Stimulated activated CD8-positive, alpha-beta memory T cell treated with anti-CD3 and anti-CD28 coated beads, Interleukin-15, amount 100 ng/mL, for 24 hours (primary cell): ENCODE results near the gene C14orf119.
A peak's percentile ranks its signal among the peaks of the same experiment; 100 is the strongest.

ENCODE experiments used
- DNase-seq: peaks from one replicate; pipeline ENCODE4 v3.0.0-alpha.2; 2020; ENCODE audit warnings: low read depth

C14orf119 gene

DNA sequence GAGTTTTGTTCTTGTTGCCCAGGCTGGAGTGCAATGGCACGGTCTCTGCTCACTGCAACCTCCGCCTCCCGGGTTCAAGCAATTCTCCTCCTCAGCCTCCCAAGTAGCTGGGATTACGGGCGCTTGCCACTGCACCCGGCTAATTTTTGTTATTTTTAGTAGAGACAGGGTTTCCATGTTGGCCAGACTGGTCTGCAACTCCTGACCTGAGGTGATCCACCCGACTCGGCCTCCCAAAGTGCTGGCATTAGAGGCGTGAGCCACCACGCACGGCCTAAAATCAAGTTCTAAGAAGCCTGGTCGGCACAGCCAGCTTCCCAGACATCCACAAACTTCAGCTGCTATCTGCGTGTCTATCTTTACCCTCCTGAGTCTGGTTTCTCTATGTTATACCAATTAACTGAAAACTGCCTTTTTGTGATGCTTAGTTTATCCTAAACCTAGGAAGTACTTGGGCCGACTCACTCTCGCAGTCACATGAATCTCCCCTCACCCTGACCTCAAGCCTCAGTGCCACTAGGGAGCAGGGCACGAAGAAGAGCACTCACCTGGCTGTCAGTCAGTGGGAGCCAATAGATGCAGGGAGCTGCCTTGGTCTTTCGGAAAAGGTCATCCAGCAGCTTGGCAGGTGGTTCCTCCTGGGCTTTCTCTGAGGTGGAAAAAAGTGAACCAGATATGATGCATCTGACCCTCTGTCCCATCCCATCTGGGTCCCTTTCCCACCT lies 34.6 kb upstream of the C14orf119 start:
- no peak for DNase-seq

DNA sequence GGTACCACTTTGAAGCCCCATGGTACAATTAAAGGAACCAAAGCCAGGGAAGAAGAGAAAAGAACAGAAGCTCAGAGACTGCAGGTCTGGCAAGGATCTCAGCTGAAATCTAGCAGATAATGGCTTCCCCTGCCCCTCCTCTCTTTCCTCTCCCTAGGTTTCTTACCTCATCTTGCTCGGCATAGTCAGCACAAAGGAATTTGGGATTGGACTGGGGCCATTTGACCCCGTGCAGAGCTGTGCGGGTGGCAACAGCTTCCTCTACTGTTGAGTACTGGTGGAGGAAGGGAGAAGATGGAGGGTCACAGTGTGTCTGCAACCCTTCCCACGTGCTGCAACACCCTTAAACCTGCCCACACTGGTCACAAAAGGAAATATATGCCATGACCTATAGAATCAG lies 33.3 kb upstream of the C14orf119 start:
- DNase-seq = no peak

DNA sequence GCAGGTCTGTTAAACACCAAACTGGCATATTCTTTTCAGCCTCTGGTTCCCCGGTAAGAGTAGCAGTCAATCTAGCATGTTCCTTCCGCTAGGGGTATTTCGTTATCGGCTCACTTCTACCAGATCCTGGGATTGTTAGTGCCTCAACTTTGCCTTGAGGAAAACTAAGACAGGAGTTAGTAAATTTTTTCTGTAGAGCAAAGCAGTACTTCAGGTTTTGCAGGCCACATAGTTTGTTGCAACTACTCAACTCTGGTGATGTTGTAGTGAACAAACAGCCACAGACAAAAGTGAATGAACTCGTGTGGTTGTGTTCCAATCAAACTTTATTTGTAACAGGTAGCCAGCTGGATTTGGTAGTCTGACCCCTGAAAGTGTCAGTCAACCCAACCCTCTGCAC lies 31.7 kb upstream of the C14orf119 start:
- DNase-seq = no peak

DNA sequence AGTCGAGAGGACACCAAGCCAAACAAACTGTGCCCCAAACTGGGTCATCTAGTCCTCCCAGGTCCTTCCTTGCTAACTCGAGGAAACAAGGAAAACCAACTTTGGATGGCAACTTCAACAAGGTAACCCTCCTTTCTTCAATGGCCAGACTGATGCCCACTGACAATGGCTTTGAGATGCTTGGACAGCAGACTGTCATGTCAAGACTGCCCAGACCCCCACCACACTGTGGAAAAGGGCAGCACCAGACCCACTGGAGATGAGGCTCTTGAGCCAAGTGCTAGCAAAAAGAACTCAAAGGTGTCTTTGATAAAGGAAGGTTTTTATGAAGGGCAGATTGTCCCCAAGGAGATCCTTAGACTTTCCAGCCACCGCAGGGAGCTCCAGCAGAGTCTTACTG lies 28.9 kb upstream of the C14orf119 start:
- DNase-seq = no peak

DNA sequence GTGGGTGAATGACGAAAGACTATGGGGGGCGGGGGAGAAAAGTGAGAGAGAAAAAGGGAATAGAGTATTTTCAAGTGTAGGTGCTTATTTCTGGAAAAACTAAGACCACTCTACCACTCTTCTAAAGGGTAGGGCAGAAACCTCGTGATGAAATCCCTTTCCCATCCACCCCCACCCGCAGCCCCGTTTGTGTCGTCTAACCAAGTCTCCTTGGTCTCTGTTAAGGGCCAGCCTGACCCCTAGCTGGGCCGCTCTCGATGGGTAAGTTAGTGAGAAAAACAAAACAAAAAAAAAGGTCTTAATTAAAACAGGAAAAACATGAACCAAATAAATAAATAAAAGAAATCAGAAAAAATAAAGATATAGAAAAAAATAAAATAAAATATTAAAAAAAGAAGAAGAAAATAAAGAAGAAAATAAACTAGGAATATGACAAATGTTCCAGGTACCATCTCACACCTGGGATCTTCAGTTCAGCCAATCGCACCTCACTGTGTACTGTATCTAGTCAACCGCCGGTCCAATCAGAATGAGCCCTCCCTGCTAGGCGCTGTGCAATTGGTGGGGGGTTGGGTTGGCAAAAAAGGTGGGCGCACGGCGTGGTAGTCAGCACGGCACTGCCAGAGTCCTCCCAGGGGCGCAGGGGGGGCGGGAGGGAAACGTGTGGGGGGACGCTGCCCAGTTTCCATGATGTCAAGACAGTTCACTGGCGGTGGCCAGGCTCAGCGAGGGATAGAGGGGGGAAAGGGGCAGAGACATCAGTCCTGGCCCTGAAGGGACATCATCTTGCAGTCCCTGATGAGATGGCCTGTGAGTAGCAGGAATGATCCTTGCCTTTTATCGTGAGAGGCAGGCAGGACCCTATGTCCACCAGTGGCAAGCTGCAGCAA lies 28.2 kb upstream of the C14orf119 start:
- DNase-seq = no peak

DNA sequence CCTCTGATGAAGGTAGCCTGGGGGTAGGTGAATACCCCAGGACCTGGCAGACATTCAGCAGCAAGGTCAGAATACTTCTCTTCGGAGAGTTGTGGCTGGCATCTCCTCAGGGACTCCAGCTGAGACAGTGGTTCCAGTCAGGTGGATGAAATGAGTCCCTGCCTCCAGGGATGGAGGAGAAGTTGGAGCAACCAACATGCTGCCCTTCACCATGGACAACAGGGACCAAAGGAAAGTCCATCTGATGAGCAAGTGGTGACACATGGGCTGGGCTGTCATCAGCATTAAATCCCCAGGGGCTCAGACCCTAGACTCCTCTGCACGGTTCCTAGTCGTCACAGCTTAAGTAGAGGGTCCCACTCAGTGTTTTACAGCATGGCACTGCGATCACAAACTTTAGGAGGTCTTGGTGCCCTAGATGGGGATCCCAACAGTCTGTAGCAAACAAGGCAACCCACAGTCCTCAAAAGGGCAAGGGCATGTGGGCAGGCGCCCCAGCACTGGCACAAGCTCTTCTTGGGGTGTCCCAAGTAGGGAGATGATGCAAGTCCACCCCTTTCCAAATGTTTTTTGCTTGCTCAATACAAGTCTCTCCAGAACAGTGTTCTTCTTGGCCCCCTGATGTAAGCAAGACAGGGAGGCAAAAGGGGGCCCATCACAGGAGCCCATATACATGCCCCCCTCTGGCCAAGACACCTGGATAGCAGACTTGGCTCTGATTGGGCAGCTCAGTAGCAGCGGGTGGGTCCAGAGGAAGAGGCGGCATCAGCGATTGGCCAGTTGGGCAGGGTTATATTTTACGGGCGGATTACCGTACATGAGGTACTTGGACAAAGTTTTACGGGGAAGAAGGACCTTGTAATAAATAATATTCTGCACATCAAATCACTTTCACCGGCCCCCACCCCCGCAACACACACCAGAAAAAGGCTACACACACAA lies 27.2 kb upstream of the C14orf119 start:
- no peak for DNase-seq

DNA sequence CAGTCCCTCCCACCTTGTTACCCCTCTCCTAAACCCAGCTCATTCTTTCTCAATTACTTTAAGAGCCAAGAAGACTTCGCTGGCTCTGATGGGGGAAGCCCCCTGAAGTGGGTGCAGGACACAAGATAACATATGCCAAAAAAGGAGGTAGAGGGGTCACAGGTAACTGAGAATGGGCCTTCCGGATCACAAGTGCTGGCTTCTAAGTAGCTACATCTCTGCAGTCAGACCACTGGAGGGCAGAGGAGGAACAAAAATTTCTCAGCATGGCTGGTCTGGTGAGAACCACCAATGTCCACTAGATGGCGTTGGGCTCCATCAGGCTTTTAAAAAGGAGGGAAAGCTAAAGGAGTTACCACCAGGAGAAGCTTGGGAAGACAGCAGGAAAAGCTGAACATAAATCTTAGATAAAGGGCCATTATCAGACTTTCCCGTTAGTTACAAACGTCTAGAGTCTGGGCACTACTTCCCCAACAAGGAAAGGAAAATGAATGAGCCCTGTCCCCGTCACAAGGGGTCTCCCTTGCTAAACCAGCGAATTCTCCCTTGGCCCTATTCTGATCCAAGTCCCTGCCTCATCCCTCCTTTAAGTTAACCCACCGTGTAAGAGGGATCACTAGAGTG lies 26.4 kb upstream of the C14orf119 start:
- no peak for DNase-seq

DNA sequence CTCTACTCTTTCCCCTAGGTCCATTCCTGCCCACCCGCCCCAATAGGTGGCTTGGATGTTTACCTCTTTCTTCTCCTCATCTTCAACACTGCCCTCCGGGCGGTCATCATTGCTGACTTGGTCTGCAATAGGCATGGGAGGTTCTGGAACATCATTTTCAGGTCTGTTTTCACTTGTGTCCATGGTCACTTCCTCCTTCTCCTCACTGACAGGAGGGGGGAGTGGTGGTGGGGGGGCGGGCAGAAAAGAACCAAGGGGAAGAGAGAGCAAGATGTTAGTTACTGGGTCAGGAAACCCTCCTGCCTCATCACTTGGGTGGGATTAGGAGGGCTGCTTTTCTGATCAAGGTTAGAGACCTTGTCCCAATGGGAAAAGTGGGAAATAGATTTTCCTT lies 25.9 kb upstream of the C14orf119 start:
- DNase-seq = no peak

DNA sequence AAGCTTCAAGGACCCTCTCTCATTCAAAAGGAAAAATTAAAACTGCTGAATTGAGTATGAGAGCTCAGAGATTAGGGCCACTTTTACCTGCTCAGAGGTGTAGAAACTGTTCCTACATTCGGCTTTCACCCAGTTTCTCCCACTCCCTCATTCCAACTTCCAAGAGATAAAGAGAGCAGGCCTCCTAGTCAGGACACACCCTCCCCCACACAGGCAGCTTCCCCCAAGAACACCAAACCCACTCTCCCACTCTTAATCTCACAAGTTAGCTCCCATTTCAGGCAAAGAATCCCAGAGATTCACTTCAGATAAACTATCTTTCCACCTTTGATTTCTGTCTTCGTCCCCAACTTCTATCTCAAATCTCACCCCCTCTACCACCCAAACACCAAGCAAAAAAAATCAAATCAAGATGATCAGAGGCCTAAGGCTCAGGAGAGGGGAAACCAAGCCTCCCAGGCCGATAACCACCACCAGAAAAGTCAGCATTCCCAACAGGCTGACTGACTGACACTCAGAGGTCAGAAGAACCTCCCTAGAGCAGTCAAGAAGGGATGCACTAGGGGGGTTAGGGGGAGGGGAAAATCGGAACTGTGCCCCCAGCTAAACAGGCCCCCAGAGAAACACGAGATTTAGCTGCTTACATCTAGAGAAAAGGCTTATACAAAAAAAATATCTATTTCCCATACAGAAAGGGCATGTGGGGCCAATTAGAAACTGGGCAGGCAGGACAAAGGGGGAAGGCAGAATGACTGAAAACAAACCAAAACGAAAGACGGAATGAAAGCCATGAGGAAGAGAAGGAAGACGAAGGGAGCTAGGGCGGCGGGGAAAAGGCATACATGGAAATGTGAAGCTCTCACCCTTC lies 24.8 kb upstream of the C14orf119 start:
- no peak for DNase-seq

DNA sequence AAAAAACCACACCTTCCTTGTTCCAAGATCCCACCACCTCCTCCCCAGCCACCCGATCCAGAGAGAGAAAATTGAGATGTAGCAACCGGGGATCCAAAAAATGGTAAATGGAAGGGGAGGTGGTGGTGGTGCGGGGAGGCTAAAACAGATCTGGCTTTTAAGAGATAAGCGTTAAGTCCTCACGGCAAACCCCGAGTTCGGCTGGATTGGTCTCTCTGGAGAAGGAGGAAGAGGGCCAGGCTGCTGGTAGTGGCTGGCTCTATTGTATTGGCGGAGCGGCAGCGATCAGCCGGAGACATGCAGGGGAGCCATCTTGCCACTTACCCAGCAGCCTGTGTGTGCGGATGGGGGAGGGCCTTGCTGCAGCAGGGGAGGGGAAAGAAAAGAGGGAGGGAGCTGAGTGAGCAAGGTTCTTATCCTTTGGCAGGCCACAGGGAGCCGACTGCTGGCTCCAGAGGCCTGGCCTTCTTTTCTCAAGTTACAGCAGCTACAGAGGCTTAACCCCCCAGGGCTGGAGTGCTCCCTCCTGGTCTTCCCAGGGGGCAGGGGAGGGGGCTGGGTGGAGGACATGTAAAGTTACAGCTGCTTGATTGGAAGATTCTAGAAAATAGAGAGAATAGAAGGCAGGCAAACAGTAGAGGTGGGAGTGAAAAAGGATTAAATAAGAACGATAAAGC lies 23.9 kb upstream of the C14orf119 start:
- peak; percentile 46 for DNase-seq

DNA sequence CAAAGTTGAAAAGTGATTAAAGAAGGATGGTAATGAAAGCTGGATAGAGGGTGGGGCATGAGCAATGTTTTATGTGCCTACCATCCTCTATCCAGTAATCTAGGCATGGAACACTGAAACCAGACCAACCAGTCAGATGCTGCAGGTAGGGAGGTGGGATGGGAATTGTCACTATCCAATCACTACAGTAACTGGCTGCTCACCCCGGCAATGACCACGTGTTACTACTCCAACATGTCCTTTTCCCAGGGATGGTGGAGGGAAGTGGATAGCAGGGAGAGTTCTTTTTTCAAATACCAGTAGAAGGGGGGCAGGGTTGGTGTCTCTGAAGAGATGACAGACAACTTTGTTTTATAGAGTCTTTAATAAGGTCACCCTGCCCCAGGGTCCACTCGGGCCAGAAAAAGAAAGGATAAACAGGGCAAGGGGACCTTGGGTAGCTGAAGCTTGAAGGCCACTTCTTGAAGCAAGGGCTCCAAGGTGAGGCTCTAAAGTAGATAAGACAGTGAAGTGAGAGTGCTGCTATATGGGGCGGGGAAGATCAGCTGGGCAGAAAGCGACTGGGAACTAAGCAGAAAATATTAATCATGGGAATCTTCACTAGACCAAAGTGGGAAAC lies 23.3 kb upstream of the C14orf119 start:
- DNase-seq = no peak

DNA sequence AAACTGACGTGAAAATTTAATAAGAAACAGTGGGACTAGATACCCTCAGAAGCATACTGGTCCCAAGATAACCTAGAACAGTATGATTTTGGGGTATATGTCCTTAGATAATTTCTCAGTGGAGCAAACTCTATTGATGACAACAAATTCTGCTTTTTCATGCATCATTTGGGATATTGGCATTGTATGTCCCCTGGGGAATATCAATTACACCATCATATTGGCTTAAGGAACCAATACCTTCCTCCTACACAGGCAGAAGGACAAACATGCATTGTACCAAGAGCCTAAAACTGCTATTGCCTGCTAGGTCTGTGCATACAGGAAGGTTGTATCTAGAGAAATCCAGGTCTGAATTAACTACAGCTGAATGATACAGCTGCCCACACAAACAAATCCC lies 20.4 kb upstream of the C14orf119 start:
- no peak for DNase-seq

DNA sequence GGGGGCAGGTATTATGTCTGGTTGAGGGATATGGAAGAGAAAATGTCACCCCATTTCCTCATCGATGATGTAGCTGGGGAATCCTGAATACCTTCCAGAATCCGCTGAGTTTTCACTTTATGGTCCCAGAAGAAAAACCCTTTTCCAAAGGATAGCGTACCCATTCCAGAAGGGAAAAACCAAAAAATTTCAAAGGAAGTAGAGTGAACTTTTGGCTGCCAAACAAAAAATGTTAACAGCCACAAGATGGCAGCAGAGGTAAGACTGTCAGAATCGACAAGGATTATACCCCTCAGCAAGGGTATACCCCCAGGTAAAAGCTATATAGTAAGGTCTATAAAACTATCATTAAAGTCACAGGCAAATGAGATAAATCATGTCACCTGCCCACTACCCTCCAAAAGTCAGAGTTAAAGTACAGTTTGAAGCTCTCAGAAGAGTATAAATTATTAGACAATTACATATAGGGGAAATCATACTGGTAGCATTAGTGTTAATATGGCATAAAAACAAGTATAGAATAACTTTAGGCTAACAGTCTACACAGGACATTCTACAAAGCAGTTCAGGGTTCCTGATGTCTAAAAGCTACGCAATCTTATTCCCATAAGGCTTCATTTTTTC lies 18.4 kb upstream of the C14orf119 start:
- DNase-seq = no peak

DNA sequence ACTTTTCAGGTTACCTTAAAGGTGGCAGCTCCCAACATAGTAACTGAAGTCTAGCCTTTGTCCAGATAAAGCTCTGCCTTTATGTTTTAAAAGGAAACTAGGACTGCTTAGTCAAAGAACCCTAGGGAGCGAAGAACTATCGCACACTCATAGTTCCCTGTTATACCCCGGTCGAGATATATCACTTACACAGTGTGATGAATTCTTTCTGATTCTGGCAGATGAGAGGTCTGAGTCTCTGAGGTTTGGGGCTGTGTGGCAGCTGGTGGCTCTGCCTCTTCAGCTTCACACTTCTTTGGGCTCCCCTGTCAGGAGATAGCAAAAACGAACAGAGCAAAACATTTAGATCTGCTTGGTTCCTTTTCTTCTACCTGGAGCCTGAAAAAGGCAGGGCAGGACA lies 17.3 kb upstream of the C14orf119 start:
- no peak for DNase-seq

DNA sequence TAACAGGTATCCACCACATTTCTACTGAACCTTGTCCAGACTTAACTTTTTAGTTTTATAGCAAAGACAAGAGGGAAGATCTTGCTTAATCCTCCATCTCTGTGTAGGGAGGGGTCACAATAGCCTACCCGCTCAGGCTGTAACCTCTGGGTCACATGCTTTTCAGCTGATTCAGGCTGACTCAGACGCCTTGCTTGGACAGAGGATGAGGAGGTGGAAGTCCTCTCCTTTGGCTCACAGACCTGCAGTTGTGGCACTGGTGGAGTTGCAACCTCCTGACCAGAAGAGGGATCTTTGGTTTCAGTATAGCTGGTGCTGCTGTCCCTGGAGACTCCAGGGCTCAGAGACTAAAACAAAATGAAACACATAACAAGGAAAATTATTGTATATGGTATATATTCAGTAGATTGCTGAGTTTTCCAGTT lies 16.6 kb upstream of the C14orf119 start:
- DNase-seq = no peak

DNA sequence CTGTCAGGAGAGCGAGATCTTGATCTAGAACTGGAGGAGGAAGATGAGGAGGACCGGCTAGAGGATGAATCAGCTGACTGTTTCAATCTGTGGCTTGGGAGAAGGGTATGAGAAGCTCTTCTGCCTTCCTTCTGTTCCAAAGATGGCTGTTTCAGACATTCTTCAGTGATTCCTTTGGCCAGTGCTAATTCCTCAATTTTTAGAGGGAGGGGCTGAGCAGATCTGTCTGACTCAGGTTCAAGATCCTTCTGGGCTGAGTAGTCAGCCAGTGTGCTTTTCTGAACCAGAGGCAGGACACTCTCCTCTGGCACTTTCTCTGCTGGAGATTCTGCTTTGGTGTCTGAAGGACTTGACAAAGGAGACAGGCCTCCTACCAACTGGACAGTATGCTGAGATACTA lies 15.6 kb upstream of the C14orf119 start:
- DNase-seq = no peak

DNA sequence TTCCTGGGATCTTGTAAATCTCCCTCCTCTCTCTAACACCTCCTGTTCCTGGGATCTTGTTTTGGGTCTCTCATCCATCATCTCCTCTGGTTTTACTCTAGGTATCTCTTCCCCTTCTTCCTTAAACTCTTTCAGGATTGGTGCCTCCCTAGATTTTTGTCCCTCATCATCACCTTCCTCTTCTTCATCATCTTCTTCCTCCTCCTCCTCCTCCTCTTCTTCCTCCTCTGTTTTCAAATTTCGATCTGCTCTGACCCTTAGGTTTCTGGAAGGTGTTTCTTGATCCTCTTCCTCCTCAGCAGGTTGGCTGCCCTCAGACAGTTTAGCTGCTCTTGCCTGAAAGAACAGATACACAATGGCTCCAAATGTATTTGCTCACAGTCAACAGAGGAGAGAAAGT lies 14.8 kb upstream of the C14orf119 start:
- no peak for DNase-seq

DNA sequence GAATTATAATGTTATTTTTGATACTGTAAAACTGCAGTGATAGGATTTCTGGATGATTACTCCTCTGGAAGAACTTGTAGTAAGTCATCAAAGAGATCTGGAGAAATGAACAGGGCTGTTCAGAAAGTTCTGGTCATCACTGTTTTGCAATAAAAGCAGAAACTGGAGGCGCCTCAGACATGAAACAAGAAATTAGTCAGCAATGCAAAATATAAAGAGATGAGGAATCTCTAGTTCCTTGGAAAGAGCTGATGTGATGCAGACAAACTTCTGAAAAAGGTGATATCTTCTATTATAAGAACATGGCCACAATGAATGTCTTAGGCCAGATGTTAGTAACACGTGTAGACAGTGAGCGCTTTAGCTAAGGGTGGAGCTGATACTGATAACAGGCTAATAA lies 9.8 kb upstream of the C14orf119 start:
- DNase-seq = no peak

DNA sequence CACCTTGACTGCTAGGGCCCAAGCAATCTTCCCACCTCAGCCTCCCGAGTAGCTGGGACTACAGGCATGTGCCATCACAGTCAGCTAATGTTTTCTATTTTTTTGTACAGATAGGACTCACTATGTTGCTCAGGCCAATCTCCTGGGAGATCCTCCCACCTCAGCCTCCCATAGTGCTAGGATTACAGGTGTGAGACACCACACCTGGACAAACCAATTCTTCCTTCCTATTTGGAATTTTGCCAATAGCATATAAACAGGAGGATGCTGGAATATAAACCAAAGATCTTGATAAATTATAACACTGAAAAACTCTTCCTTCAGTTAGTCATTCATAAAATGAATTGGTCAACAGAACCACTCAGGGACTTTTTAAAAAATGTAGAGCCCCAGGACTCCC lies 8.7 kb upstream of the C14orf119 start:
- DNase-seq = no peak
